GM20000 (cell line): ENCODE results near the gene CADPS.

Experiments used
- DNase-seq: peaks from one replicate; pipeline ENCODE4 v3.0.0; 2012; ENCODE audit warnings: low spot score
- CTCF ChIP-seq: IDR thresholded peaks from 2 replicates; pipeline ENCODE4 v1.5.1; 2012; ENCODE audit warnings: mild to moderate bottlenecking, control low read depth; ENCODE audit errors: extremely low read depth, missing control alignments

The CADPS gene

GRCh38 chr3:62647711-62648110, 227.5 kb downstream of the CADPS start:
- TF ChIP-seq CTCF = no peak
- no peak for DNase-seq

- no peak for DNase-seq
- TF ChIP-seq CTCF = no peak
Measured at GRCh38 chr3:62644493-62644892, 230.7 kb downstream of the CADPS start.

- no peak for TF ChIP-seq CTCF
- no peak for DNase-seq
Measured at GRCh38 chr3:62638316-62638715, 236.9 kb downstream of the CADPS start.

GRCh38 chr3:62636235-62636826, 238.9 kb downstream of the CADPS start:
- TF ChIP-seq CTCF = no peak
- no peak for DNase-seq

- TF ChIP-seq CTCF = no peak
Measured at GRCh38 chr3:62632510-62633294, 242.5 kb downstream of the CADPS start.

GRCh38 chr3:62631488-62631887, 243.7 kb downstream of the CADPS start:
- no peak for DNase-seq
- no peak for TF ChIP-seq CTCF

More at GRCh38 chr3:62632510-62633294, 242.5 kb downstream of the CADPS start:
- no peak for DNase-seq

DNA sequence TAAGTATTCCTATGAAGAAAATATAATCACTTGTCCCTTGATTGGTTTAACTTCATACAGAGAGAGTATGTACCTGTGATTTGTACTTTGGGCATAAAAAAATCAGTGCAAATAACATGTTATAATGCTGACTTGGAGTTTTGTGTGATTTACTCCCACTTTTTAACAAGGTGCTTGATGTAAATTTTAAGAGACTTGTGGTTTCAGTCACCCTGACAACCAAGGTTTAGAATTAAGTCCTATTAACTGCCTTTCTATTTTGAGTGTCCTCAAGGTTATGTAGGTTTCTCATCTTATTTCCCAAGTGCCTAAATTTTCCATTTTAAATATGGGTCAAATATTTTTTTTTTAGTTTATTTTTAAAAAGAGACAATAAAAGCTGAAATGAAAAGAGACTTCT, 244.6 kb downstream of the CADPS start:
- TF ChIP-seq CTCF = no peak
- DNase-seq = no peak
